SU-DHL-6 (cell line): ENCODE data around the gene DOCK6.

Experiments used
- CTCF ChIP-seq: fragments of 200-600 bp; sonication (generic); IDR thresholded peaks from one replicate; pipeline ENCODE4 v1.5.1; 2017; ENCODE audit warnings: antibody characterized with exemption, mild to moderate bottlenecking, low read length, moderate library complexity; ENCODE audit not compliant: insufficient read depth, poor library complexity, severe bottlenecking
- EZH2phosphoT487 ChIP-seq: fragments of 200-600 bp; sonication (generic), shearing (Covaris generic); conservative IDR thresholded peaks from 2 replicates; pipeline ENCODE4 v1.6.1; 2018; ENCODE audit warnings: mild to moderate bottlenecking, antibody characterized with exemption, low read length, moderate library complexity, mixed read lengths

- no peak for TF ChIP-seq CTCF
- TF ChIP-seq EZH2phosphoT487, result no peak
Measured at GRCh38 chr19:11304936-11305335, 42.6 kb upstream of the DOCK6 start.
